GM10266 (cell line): ENCODE data around the gene KCNMB2.

Experiments
- DNase-seq: peaks from one replicate; pipeline ENCODE4 v3.0.0; 2012; ENCODE audit errors: extremely low spot score
- CTCF ChIP-seq: IDR thresholded peaks from 2 replicates; pipeline ENCODE4 v1.5.1; 2012; ENCODE audit warnings: mild to moderate bottlenecking, low read depth; ENCODE audit not compliant: control insufficient read depth, insufficient read depth; ENCODE audit errors: missing control alignments

KCNMB2 gene

GRCh38 chr3:178804606-178805005 lies 268.4 kb downstream of the KCNMB2 start:
- TF ChIP-seq CTCF = no peak
- DNase-seq = no peak

GRCh38 chr3:178805741-178806140 lies 269.5 kb downstream of the KCNMB2 start:
- DNase-seq = no peak
- no peak for TF ChIP-seq CTCF

GRCh38 chr3:178806651-178807050 lies 270.4 kb downstream of the KCNMB2 start:
- no peak for TF ChIP-seq CTCF
- DNase-seq = no peak

- no peak for DNase-seq
- no peak for TF ChIP-seq CTCF
Measured at GRCh38 chr3:178807694-178808093, 271.5 kb downstream of the KCNMB2 start.

GRCh38 chr3:178808748-178809147 lies 272.5 kb downstream of the KCNMB2 start:
- no peak for TF ChIP-seq CTCF
- no peak for DNase-seq

GRCh38 chr3:178810181-178810580 lies 273.9 kb downstream of the KCNMB2 start:
- no peak for DNase-seq
- no peak for TF ChIP-seq CTCF

GRCh38 chr3:178822722-178823121 lies 286.5 kb downstream of the KCNMB2 start:
- TF ChIP-seq CTCF = no peak
- DNase-seq = no peak
